Mucosa of descending colon (tissue), 3 donors: ENCODE measurements around the gene CAPN2. TPM values are rescaled to one million over a fixed set of nuclear protein-coding genes. Genes with fewer than 3 reads are reported as not detected.
A peak's percentile ranks its signal among the peaks of the same experiment; 100 is the strongest.

Source experiments
- ATAC-seq: fragments of 200-7000 bp; cut with Tn5 transposase; one replicate; pipeline ENCODE4 v1.9.1; 2020; ENCODE audit warnings: mild to moderate bottlenecking, moderate library complexity
- DNase-seq, 3 donors: peaks; one replicate each; pipeline ENCODE4 v3.0.0-alpha.2; 2020
- H3K36me3 ChIP-seq: fragments of 200-600 bp; one replicate; pipeline ENCODE4 v1.8.0; 2021; ENCODE audit warnings: low read depth, mild to moderate bottlenecking
- H3K4me1 ChIP-seq: fragments of 200-600 bp; one replicate; pipeline ENCODE4 v1.8.0; 2021; ENCODE audit warnings: low read depth, mild to moderate bottlenecking
- H3K4me3 ChIP-seq: fragments of 200-600 bp; one replicate; pipeline ENCODE4 v1.8.0; 2021; ENCODE audit warnings: mild to moderate bottlenecking
- H3K9me3 ChIP-seq: fragments of 200-600 bp; one replicate; pipeline ENCODE4 v1.8.0; 2021; ENCODE audit warnings: mild to moderate bottlenecking
- CTCF ChIP-seq: fragments of 200-600 bp; IDR thresholded peaks from one replicate; pipeline ENCODE4 v1.8.0; 2022; ENCODE audit warnings: antibody characterized with exemption, mild to moderate bottlenecking
- intact Hi-C, 2 donors: fragments of 100-400 bp; cut with DNase I in 1 of 2; cut with micrococcal nuclease in 1 of 2; formaldehyde crosslinking; loops; one replicate each; pipeline versions ENCODE4 v1.11.0 to v1.11.1; 2022; cut with DNase I, micrococcal nuclease
- total RNA-seq, 3 donors: library from RNA; stranded (reverse); fragmentation: NEBNext Ultra II Directional in 2 of 3; extraction: Animal tissue kit (Norgen Biotek cat#: 25700) in 2 of 3; gene quantifications; one replicate each; pipeline versions ENCODE4 v1.2.1 to v1.2.4, GENCODE V29; 2021 to 2023
- donor health status: DM: no; HTN: no; CAD: no; lungs with moderate emphysema.
- donor health status: DM: no; HTN: no; CAD: no.
- donor health status: DM: no; HTN: yes; CAD: no.

CAPN2 gene
- total RNA-seq, 3 donors from 2014 or later, result 200 to 417 (median 305) TPM

GRCh38 chr1:223716302-223716862 lies 4.0 kb downstream of the CAPN2 start:
- H3K4me1 ChIP-seq, result peaks cover 72% of the 10 kb centered on the region
- DNase-seq, result no peak

GRCh38 chr1:223717123-223717522 lies 4.8 kb downstream of the CAPN2 start:
- DNase-seq (no peak), ATAC-seq (no peak)
- no peak for TF ChIP-seq CTCF
- H3K9me3 ChIP-seq, result no peaks in the 10 kb centered on the region
- no peaks in the 10 kb centered on the region for H3K36me3 ChIP-seq
- H3K4me1 ChIP-seq, result peaks cover 70% of the 10 kb centered on the region
- no peak overlapping the region for H3K4me3 ChIP-seq
- intact Hi-C loops, result no loop called here

More at GRCh38 chr1:223716302-223716862, 4.0 kb downstream of the CAPN2 start:
- Histone ChIP-seq H3K9me3 (no peaks in the 10 kb centered on the region), H3K4me3 (no peak overlapping the region), H3K36me3 (no peaks in the 10 kb centered on the region)
- no peak for ATAC-seq
- intact Hi-C loops, result no loop called here
- no peak for TF ChIP-seq CTCF

GRCh38 chr1:223717695-223718363 lies 5.5 kb downstream of the CAPN2 start:
- no peak for DNase-seq
- peak; percentile 4 for ATAC-seq
- TF ChIP-seq CTCF, result no peak
- intact Hi-C loops, result no loop called here
- no peaks in the 10 kb centered on the region for H3K9me3 ChIP-seq
- no peaks in the 10 kb centered on the region for H3K36me3 ChIP-seq
- peaks cover 69% of the 10 kb centered on the region for H3K4me1 ChIP-seq
- H3K4me3 ChIP-seq, result no peak overlapping the region

GRCh38 chr1:223718850-223719249 lies 6.5 kb downstream of the CAPN2 start:
- no peak for TF ChIP-seq CTCF
- intact Hi-C loops, result no loop called here
- no peak overlapping the region for H3K4me3 ChIP-seq
- DNase-seq, result no peak
- H3K36me3 ChIP-seq, result no peaks in the 10 kb centered on the region
- H3K4me1 ChIP-seq, result peaks cover 66% of the 10 kb centered on the region
- no peaks in the 10 kb centered on the region for H3K9me3 ChIP-seq
- ATAC-seq, result no peak

GRCh38 chr1:223720971-223721591 lies 8.7 kb downstream of the CAPN2 start:
- intact Hi-C loops, result no loop called here
- Histone ChIP-seq H3K9me3 (no peaks in the 10 kb centered on the region), H3K36me3 (no peaks in the 10 kb centered on the region), H3K4me3 (no peak overlapping the region), H3K4me1 (peaks cover 52% of the 10 kb centered on the region)
- TF ChIP-seq CTCF, result no peak
- DNase-seq (peak in 2 of 3 donors; percentile 58 to 81), ATAC-seq (peak; percentile 75)
